CD4-positive, alpha-beta memory T cell (primary cell): Measurements from ENCODE around the gene UNK. TPM values are rescaled to one million over a fixed set of nuclear protein-coding genes. Genes with fewer than 3 reads are reported as not detected.
A peak's percentile ranks its signal among the peaks of the same experiment; 100 is the strongest.

Source experiments
- CTCF ChIA-PET: fragments of 350-600 bp; sonication (Branson Sonifier 250); formaldehyde crosslinking; loops from one replicate; lab custom pipeline; 2021; ENCODE audit warnings: inconsistent platforms; ENCODE audit not compliant: partially characterized antibody; lab: Charles Lee
- POLR2A ChIA-PET: fragments of 350-600 bp; sonication (Branson Sonifier 250); formaldehyde crosslinking; loops from one replicate; lab custom pipeline; 2021; ENCODE audit not compliant: partially characterized antibody; lab: Charles Lee
- DNase-seq, 5 donors: peaks; one replicate each; pipeline versions ENCODE4 v3.0.0 to v3.0.0-alpha.2; 2020 to 2022; ENCODE audit warnings: mixed read lengths in 1 of 5
- H3K27ac ChIP-seq: one replicate; pipeline ENCODE4 v1.7.0; 2013; ENCODE audit warnings: low read depth, low read length
- H3K27me3 ChIP-seq: 2 replicates; pipeline ENCODE4 v1.7.0; 2013; ENCODE audit warnings: mild to moderate bottlenecking, low read length, moderate library complexity; ENCODE audit not compliant: insufficient read depth
- H3K36me3 ChIP-seq: 2 replicates; pipeline ENCODE4 v1.7.0; 2013; ENCODE audit warnings: mild to moderate bottlenecking, low read length, moderate library complexity; ENCODE audit not compliant: insufficient read depth
- H3K4me1 ChIP-seq: 2 replicates; pipeline ENCODE4 v1.7.0; 2013; ENCODE audit warnings: mild to moderate bottlenecking, low read length, moderate library complexity; ENCODE audit not compliant: insufficient read depth
- H3K4me3 ChIP-seq, 2 donors: one replicate each; pipeline ENCODE4 v1.7.0; 2013; ENCODE audit warnings: low read length in 2 of 2, mild to moderate bottlenecking in 1 of 2
- H3K9me3 ChIP-seq, 2 donors: one replicate each; pipeline ENCODE4 v1.7.0; 2013; ENCODE audit warnings: low read length in 2 of 2, control low read depth in 1 of 2; ENCODE audit not compliant: control insufficient read depth in 1 of 2
- H3K27ac Mint-ChIP-seq, 7 donors: one replicate each; pipeline ENCODE4 v1.8.0; 2020 to 2021; ENCODE audit warnings: mixed read lengths in 7 of 7, mild to moderate bottlenecking in 6 of 7, inconsistent platforms in 3 of 7, moderate library complexity in 3 of 7
- H3K27me3 Mint-ChIP-seq, 2 donors: one replicate each; pipeline ENCODE4 v1.8.0; 2020 to 2021; ENCODE audit warnings: mixed read lengths in 2 of 2
- H3K36me3 Mint-ChIP-seq, 2 donors: one replicate each; pipeline ENCODE4 v1.8.0; 2020 to 2021; ENCODE audit warnings: mixed read lengths in 2 of 2, inconsistent platforms in 1 of 2, mild to moderate bottlenecking in 1 of 2
- H3K4me1 Mint-ChIP-seq, 4 donors: one replicate each; pipeline ENCODE4 v1.8.0; 2020 to 2021; ENCODE audit warnings: mixed read lengths in 4 of 4, mild to moderate bottlenecking in 1 of 4
- H3K4me3 Mint-ChIP-seq, 8 donors: one replicate each; pipeline ENCODE4 v1.8.0; 2020 to 2021; ENCODE audit warnings: mixed read lengths in 8 of 8, mild to moderate bottlenecking in 7 of 8, moderate library complexity in 6 of 8, inconsistent platforms in 3 of 8
- H3K9me3 Mint-ChIP-seq, 8 donors: one replicate each; pipeline ENCODE4 v1.8.0; 2020 to 2021; ENCODE audit warnings: mixed read lengths in 8 of 8, mild to moderate bottlenecking in 5 of 8, inconsistent platforms in 3 of 8, moderate library complexity in 1 of 8
- intact Hi-C: fragments of 100-400 bp; cut with micrococcal nuclease; formaldehyde crosslinking; loops from one replicate; pipeline ENCODE4 v1.15.1; 2023
- polyA plus RNA-seq, 2 donors: library from polyadenylated mRNA; unstranded; fragments of 300-500 nt; fragmentation: Illumina TruSeq; gene quantifications; one replicate each; pipeline ENCODE4 v1.2.3, GENCODE V29; 2021
- total RNA-seq, 2 experiments: library from RNA; stranded (reverse); gene quantifications; one replicate each; pipeline ENCODE4 v1.2.3, GENCODE V29; 2021

UNK gene
- total and polyA plus RNA-seq, 4 experiments from 2014 or later = 22.2 to 48.1 (median 34.4) TPM

DNA sequence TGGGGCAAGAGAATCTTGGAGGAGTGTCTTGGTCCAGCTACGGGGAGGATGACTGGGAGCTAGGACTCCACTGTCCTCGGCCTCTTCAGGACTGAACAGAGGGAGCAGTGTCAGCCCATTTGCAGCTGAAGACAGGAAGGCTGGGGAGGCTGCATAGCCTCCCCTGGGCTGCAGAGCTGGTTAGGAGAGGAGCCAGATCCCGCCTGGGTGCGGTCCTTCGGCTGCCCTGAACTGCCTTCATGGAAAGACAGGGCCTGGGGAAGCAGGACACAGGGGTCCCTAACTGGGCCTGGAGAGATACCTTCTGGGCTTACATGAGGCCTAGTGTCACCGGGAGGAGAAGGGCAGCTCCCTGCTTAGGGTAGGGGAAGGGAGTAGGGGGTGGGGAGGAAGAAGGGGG lies 33.0 kb downstream of the UNK start:
- Mint-ChIP-seq H3K36me3 (peaks cover 27 to 54% of the 10 kb centered on the region in 2 donors), H3K4me3 (no peak overlapping the region), H3K4me1 (peaks cover 12 to 19% (median 16%) of the 10 kb centered on the region in 4 donors), H3K27me3 (no peaks in the 10 kb centered on the region), H3K27ac (peak overlapping the region in 3 of 7 donors; percentile 12 to 67 (median 37)), H3K9me3 (no peaks in the 10 kb centered on the region)
- DNase-seq = no peak
- no peaks in the 10 kb centered on the region for H3K27me3 ChIP-seq
- no peak overlapping the region for H3K4me3 ChIP-seq
- no peak overlapping the region for H3K27ac ChIP-seq
- POLR2A ChIA-PET = interaction anchor here (1.0 to 3.2 kb wide), 2 partner anchors 12 to 41 kb away, joined by 4 to 8 read pairs; no protein-coding TSS in a partner anchor
- peaks cover 15% of the 10 kb centered on the region for H3K4me1 ChIP-seq
- intact Hi-C loops = loop anchor here (1.0 kb wide), 1 partner anchor 21 kb away; no protein-coding TSS in a partner anchor
- CTCF ChIA-PET = interaction anchor here (1.1 to 1.8 kb wide), 2 partner anchors 13 to 64 kb away, joined by 3 to 4 read pairs; no protein-coding TSS in a partner anchor
- peaks cover 63% of the 10 kb centered on the region for H3K36me3 ChIP-seq
- H3K9me3 ChIP-seq = no peaks in the 10 kb centered on the region

DNA sequence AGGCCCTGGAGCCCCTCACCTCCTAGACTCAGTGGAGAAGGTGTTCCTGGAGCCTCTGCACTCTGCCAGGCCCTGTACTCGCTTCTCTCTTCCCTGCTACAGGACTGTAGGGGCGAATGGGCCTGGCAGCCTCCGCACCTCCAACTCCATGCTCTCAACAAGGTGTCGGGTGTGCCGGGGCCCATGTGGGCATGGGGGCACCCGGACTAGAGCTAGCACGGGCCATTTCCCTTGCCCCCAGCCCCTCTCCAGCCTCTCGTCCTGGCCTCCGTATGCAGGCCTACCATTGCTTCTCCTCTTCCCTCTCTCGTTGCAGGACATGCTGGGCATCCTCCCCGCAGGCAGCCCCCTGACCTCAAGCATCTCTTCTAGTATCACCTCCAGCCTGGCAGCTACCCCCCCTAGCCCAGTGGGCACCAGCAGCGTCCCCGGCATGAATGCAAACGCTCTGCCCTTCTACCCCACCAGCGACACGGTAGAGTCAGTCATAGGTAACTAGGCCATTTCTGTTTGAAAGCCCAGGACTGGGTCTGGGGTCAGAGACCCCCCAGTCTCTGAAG lies 33.8 kb downstream of the UNK start:
- peaks cover 18% of the 10 kb centered on the region for H3K4me1 ChIP-seq
- H3K9me3 Mint-ChIP-seq = no peaks in the 10 kb centered on the region
- H3K36me3 Mint-ChIP-seq = peaks cover 27 to 50% of the 10 kb centered on the region in 2 donors
- no peaks in the 10 kb centered on the region for H3K27me3 ChIP-seq
- intact Hi-C loops = no loop called here
- ChIA-PET POLR2A (interaction anchor here (0.6 to 3.2 kb wide), 2 partner anchors 42 to 45 kb away, joined by 3 to 8 read pairs; no protein-coding TSS in a partner anchor), CTCF (interaction anchor here (1.0 to 1.8 kb wide), 3 partner anchors 29 to 70 kb away, joined by 3 to 6 read pairs (median 4); no protein-coding TSS in a partner anchor)
- no peak overlapping the region for H3K27ac ChIP-seq
- H3K36me3 ChIP-seq = peaks cover 55% of the 10 kb centered on the region
- no peaks in the 10 kb centered on the region for H3K9me3 ChIP-seq
- no peak overlapping the region for H3K4me3 Mint-ChIP-seq
- no peak overlapping the region for H3K4me3 ChIP-seq
- H3K27ac Mint-ChIP-seq = peak overlapping the region in 3 of 7 donors; percentile 64 to 85 (median 83)
- H3K27me3 Mint-ChIP-seq = no peaks in the 10 kb centered on the region
- DNase-seq = no peak
- peaks cover 12 to 19% (median 16%) of the 10 kb centered on the region in 4 donors for H3K4me1 Mint-ChIP-seq

DNA sequence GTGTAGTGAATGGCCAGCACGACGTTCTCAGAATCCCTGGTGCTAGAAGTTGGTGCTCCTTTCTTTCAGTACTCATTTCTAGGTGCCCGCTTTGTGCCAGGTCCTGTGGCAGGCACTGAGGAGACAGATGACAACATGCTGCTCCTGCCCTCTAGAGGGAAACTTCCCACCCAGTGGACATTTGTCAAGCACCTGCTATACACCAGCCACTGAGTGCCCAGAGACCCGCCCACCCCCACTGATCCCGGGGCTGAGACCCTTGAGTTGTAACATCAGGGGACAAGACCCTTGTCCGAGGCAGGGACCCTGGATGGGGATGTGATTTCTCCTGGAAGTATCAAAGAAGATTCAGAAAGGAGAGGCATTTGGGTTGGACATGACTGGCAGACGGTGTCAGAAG lies 34.5 kb downstream of the UNK start:
- Mint-ChIP-seq H3K4me3 (no peak overlapping the region), H3K36me3 (peaks cover 27 to 46% of the 10 kb centered on the region in 2 donors), H3K4me1 (peaks cover 12 to 19% (median 16%) of the 10 kb centered on the region in 4 donors), H3K9me3 (no peaks in the 10 kb centered on the region), H3K27ac (peak overlapping the region in 5 of 7 donors; percentile 30 to 88 (median 79)), H3K27me3 (no peaks in the 10 kb centered on the region)
- no peak overlapping the region for H3K4me3 ChIP-seq
- intact Hi-C loops = no loop called here
- DNase-seq = no peak
- H3K9me3 ChIP-seq = no peaks in the 10 kb centered on the region
- ChIA-PET POLR2A (no interaction called here), CTCF (interaction anchor here (1.6 to 1.8 kb wide), 2 partner anchors 28 to 66 kb away, joined by 4 to 6 read pairs; no protein-coding TSS in a partner anchor)
- H3K4me1 ChIP-seq = peaks cover 18% of the 10 kb centered on the region
- H3K36me3 ChIP-seq = peaks cover 48% of the 10 kb centered on the region
- H3K27me3 ChIP-seq = no peaks in the 10 kb centered on the region
- H3K27ac ChIP-seq = no peak overlapping the region

DNA sequence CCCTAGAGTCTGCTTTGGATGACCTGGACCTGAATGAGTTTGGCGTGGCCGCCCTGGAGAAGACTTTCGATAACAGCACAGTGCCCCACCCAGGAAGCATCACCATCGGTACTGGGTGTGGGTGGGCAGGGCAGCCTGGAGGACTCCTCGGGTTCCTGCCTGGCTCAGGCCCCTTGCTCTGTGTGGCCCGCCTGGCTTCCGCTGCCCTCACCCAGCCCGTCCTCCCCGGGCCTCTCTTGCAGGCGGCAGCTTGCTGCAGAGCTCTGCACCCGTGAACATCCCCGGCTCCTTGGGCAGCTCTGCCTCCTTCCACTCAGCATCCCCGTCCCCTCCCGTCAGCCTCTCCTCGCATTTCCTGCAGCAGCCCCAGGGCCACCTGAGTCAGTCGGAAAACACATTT lies 35.1 kb downstream of the UNK start:
- H3K9me3 Mint-ChIP-seq = no peaks in the 10 kb centered on the region
- DNase-seq = no peak
- H3K27ac ChIP-seq = no peak overlapping the region
- H3K4me3 Mint-ChIP-seq = no peak overlapping the region
- H3K27me3 Mint-ChIP-seq = no peaks in the 10 kb centered on the region
- CTCF ChIA-PET = interaction anchor here (1.6 kb wide), 1 partner anchor 28 kb away, joined by 6 read pairs; no protein-coding TSS in a partner anchor
- no peaks in the 10 kb centered on the region for H3K9me3 ChIP-seq
- H3K4me1 ChIP-seq = peaks cover 18% of the 10 kb centered on the region
- peak overlapping the region in 4 of 7 donors; percentile 18 to 79 (median 50) for H3K27ac Mint-ChIP-seq
- peaks cover 24 to 46% of the 10 kb centered on the region in 2 donors for H3K36me3 Mint-ChIP-seq
- no peaks in the 10 kb centered on the region for H3K27me3 ChIP-seq
- no peak overlapping the region for H3K4me3 ChIP-seq
- POLR2A ChIA-PET = interaction anchor here (4.3 kb wide), 1 partner anchor 56 kb away, joined by 16 read pairs; the partner anchor contains the start of gene GALK1
- intact Hi-C loops = no loop called here
- H3K36me3 ChIP-seq = peaks cover 44% of the 10 kb centered on the region
- peaks cover 12 to 19% (median 16%) of the 10 kb centered on the region in 4 donors for H3K4me1 Mint-ChIP-seq

DNA sequence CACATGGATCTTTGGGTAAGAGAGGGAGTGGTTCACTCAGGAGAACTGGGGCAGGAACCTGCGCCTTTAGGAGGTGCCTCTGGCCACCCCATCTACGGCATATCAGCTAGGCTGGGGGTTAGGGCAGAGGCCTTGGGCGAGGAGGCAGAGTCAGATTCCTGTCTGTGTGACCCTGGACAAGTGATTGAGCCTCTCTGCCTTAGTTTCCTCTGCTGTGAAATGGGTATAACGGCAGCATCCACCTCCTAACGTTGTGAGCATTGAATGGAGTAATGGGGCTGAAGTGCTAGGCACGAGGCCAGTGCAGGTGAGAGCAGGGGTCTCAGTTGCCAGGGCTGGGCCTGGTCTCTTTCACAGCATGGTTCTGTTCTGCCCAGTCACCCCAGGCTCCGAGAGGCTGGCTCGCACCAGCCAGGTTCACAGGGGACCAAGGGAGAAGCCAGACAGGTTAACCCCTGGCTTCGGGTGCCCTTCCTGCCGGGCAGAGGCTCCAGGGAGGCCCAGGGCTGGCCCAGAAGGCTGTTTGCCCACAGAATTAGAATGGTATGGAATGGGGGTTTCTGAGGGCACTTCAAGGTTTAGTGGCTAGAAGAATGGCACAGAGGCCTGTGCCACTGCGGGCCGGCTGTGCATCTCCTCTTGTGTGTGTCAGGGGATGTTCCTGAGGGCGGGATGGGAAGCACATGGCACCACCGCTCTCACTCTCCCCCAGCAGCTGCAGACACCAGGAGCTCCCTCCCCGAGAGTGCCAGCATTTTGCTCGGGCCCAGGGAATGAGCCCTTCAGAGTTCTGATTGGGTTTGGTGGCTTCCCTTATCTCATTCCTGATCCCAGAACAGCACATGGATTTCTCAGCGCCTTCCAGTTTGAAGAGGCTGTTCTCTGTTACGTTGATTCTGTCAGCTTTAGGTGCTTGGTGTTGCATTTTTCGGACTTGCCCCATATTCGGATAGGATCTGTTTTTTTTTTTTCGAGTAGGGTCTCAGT lies 35.8 kb downstream of the UNK start:
- H3K9me3 Mint-ChIP-seq = no peaks in the 10 kb centered on the region
- peaks cover 38% of the 10 kb centered on the region for H3K36me3 ChIP-seq
- intact Hi-C loops = no loop called here

DNA sequence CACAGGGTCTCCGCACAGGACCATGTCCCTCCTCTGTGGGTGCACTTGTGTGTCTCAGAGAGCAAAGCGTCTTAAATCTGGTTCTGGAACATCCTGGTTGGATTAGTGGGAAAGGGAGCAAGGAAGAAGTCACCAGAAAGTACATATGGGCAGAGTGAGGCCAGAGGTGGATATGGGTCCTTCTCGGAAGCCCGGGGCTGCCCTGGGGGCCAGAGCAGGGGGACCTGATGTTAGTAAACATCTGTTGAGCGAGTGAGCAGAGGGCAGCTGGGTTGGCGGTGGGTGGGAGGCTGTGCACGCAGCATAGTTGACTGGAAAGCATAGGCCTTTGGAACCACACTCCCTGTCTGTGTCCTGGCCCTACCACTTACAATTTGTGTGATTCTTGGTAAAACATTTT lies 36.9 kb downstream of the UNK start:
- H3K4me1 Mint-ChIP-seq = peaks cover 12 to 19% (median 16%) of the 10 kb centered on the region in 4 donors
- H3K36me3 Mint-ChIP-seq = peaks cover 24 to 42% of the 10 kb centered on the region in 2 donors
- ChIA-PET CTCF (interaction anchor here (1.7 kb wide), 1 partner anchor 11 kb away, joined by 5 read pairs; no protein-coding TSS in a partner anchor), POLR2A (interaction anchor here (1.2 to 11.9 kb wide), 10 partner anchors 8 to 57 kb away, joined by 3 to 140 read pairs (median 7); partner anchors contain the start of genes GALK1, UNC13D, UNK and WBP2)
- DNase-seq = no peak
- no peaks in the 10 kb centered on the region for H3K27me3 ChIP-seq
- peaks cover 39% of the 10 kb centered on the region for H3K36me3 ChIP-seq
- H3K27me3 Mint-ChIP-seq = no peaks in the 10 kb centered on the region
- peak overlapping the region; percentile 26 for H3K27ac ChIP-seq
- no peak overlapping the region for H3K4me3 ChIP-seq
- H3K9me3 ChIP-seq = no peaks in the 10 kb centered on the region
- H3K27ac Mint-ChIP-seq = peak overlapping the region; percentile 78 to 91 (median 85)
- no peak overlapping the region for H3K4me3 Mint-ChIP-seq
- no peaks in the 10 kb centered on the region for H3K9me3 Mint-ChIP-seq
- intact Hi-C loops = no loop called here
- peaks cover 18% of the 10 kb centered on the region for H3K4me1 ChIP-seq

More for the DNA sequence above, 35.8 kb downstream of the UNK start:
- no peaks in the 10 kb centered on the region for H3K9me3 ChIP-seq
- ChIA-PET POLR2A (interaction anchor here (1.2 to 11.9 kb wide), 4 partner anchors 12 to 56 kb away, joined by 3 to 140 read pairs (median 12); partner anchors contain the start of genes GALK1 and UNC13D), CTCF (no interaction called here)
- no peak for DNase-seq
- Mint-ChIP-seq H3K27ac (peak overlapping the region in 5 of 7 donors; percentile 22 to 84 (median 78)), H3K36me3 (peaks cover 24 to 46% of the 10 kb centered on the region in 2 donors), H3K4me1 (peaks cover 12 to 19% (median 16%) of the 10 kb centered on the region in 4 donors), H3K27me3 (no peaks in the 10 kb centered on the region), H3K4me3 (peak overlapping the region in 1 of 8 donors; percentile 50)
- H3K4me1 ChIP-seq = peaks cover 18% of the 10 kb centered on the region
- H3K4me3 ChIP-seq = no peak overlapping the region
- H3K27ac ChIP-seq = no peak overlapping the region
- H3K27me3 ChIP-seq = no peaks in the 10 kb centered on the region
